Activated naive CD4-positive, alpha-beta T cell treated with anti-CD3 and anti-CD28 coated beads for 36 hours (primary cell): Measurements from ENCODE around the gene DCAF4. TPM values are rescaled to one million over a fixed set of nuclear protein-coding genes. Genes with fewer than 3 reads are reported as not detected.

Experiments used
- total RNA-seq, 2 experiments: library from RNA; stranded (reverse); gene quantifications; one replicate each; pipeline ENCODE4 v1.2.3, GENCODE V29; 2021

The DCAF4 gene
- total RNA-seq, 2 experiments from 2014 or later, result 13.3 to 16.4 TPM

Other genes starting within 250 kb of the DCAF4 start
- under 1 TPM; 0.29 to 0.47 TPM for gene DPF3, start 32.4 kb upstream of the DCAF4 start, total RNA-seq
- 1 to 10 TPM; 8.5 to 9.2 TPM for gene ZFYVE1, start 100.6 kb downstream of the DCAF4 start, total RNA-seq
- 10 to 100 TPM; 86.3 to 93.6 TPM for gene RBM25, start 132.1 kb downstream of the DCAF4 start, total RNA-seq
- 10 to 100 TPM; 24.5 to 26.0 TPM for gene PSEN1, start 210.0 kb downstream of the DCAF4 start, total RNA-seq